Coronary artery (tissue), 2 donors: Measurements from ENCODE around the gene PRPF39.
A peak's percentile ranks its signal among the peaks of the same experiment; 100 is the strongest.
"Not testable (repeated sequence)": the region's sequence is repeated elsewhere in the genome, so short reads cannot be mapped to it uniquely, and the experiment has no call there.

ENCODE experiments used
- DNase-seq: peaks from one replicate; pipeline ENCODE4 v3.0.0-alpha.2; 2017; ENCODE audit warnings: low spot score
- H3K27ac ChIP-seq, 2 donors: fragments of 200-600 bp; sonication (generic); one replicate each; pipeline ENCODE4 v1.5.1; 2016 to 2019
- H3K4me3 ChIP-seq: fragments of 200-600 bp; sonication (generic); 2 replicates; pipeline ENCODE4 v1.5.1; 2016; ENCODE audit warnings: mild to moderate bottlenecking, moderate library complexity
- CTCF ChIP-seq: fragments of 200-600 bp; sonication (generic); IDR thresholded peaks from one replicate; pipeline ENCODE4 v1.5.1; 2019; ENCODE audit warnings: antibody characterized with exemption

PRPF39 gene

GRCh38 chr14:45135156-45135555 is 51.2 kb downstream of the PRPF39 start:
- Histone ChIP-seq H3K27ac (peak overlapping the region; percentile 69 to 81), H3K4me3 (peak overlapping the region; percentile 74)
- TF ChIP-seq CTCF, result no peak
- DNase-seq, result no peak

GRCh38 chr14:45135659-45136395 is 51.9 kb downstream of the PRPF39 start, which contains the start of gene FANCM:
TSS of gene FANCM (plus strand) at chr14:45135930. CDS start at chr14:45136032, 102 bp downstream.
- peak within 1 kb of the TSS; percentile 69 to 81 for H3K27ac ChIP-seq
- DNase-seq, result peak; percentile 91
- no peak for TF ChIP-seq CTCF
- H3K4me3 ChIP-seq, result peak within 1 kb of the TSS; percentile 74

- no peak for TF ChIP-seq CTCF
- Histone ChIP-seq H3K4me3 (peak overlapping the region; percentile 74), H3K27ac (peak overlapping the region in 1 of 2 donors; percentile 44)
- no peak for DNase-seq
Measured at GRCh38 chr14:45136399-45136798, 52.5 kb downstream of the PRPF39 start.

- Histone ChIP-seq H3K27ac (no peak overlapping the region), H3K4me3 (no peak overlapping the region)
- DNase-seq, result no peak
- no peak for TF ChIP-seq CTCF
Measured at GRCh38 chr14:45140661-45141187, 56.8 kb downstream of the PRPF39 start.

- not testable (repeated sequence) for H3K27ac ChIP-seq, H3K4me3 ChIP-seq, DNase-seq
Measured at GRCh38 chr14:45142083-45142482, 58.2 kb downstream of the PRPF39 start.

GRCh38 chr14:45144658-45145057 is 60.7 kb downstream of the PRPF39 start:
- Histone ChIP-seq H3K27ac (no peak overlapping the region), H3K4me3 (no peak overlapping the region)
- TF ChIP-seq CTCF, result no peak
- DNase-seq, result no peak

- DNase-seq, result no peak
- Histone ChIP-seq H3K4me3 (no peak overlapping the region), H3K27ac (no peak overlapping the region)
- TF ChIP-seq CTCF, result no peak
Measured at GRCh38 chr14:45145214-45145613, 61.3 kb downstream of the PRPF39 start.
